ENCODE results near the gene RNU2-63P. TPM values are rescaled to one million over a fixed set of nuclear protein-coding genes. Genes with fewer than 3 reads are reported as not detected.
"Not testable (repeated sequence)": the region's sequence is repeated elsewhere in the genome, so short reads cannot be mapped to it uniquely, and the experiment has no call there.

The RNU2-63P gene
- total RNA-seq, 4 donors from 2014 or later: not detected

- intact Hi-C loops (cut with DNase I): no loop called here
- no peak overlapping the region for H3K27ac ChIP-seq (replicated peaks in 1 of 4)
- H3K4me3 ChIP-seq: no peak overlapping the region
- no peaks in the 10 kb centered on the region for H3K36me3 ChIP-seq
- H3K27me3 ChIP-seq: no peaks in the 10 kb centered on the region
- 80% methylated on average over 1 of the region's 1 CpG for WGBS
- TF ChIP-seq POLR2AphosphoS5 (IDR thresholded peaks at IDR 0.05) (no peak), CTCF (IDR thresholded peaks at IDR 0.05) (no peak), POLR2A (IDR thresholded peaks at IDR 0.05; ENCODE audit: low read depth) (no peak), EP300 (IDR thresholded peaks at IDR 0.05) (no peak)
- peak; percentile 31 for DNase-seq (ENCODE audit: extremely low spot score)
- H3K9me3 ChIP-seq: no peaks in the 10 kb centered on the region
- H3K4me1 ChIP-seq: no peaks in the 10 kb centered on the region
Observed at GRCh38 chr2:87995756-87996155, 20.6 kb downstream of the RNU2-63P start.

- H3K27ac ChIP-seq (replicated peaks in 1 of 4); intact Hi-C loops (cut with DNase I); H3K4me1 ChIP-seq; DNase-seq (ENCODE audit: extremely low spot score); H3K4me3 ChIP-seq; H3K27me3 ChIP-seq; H3K36me3 ChIP-seq; H3K9me3 ChIP-seq: not testable (repeated sequence)
- WGBS: 80% methylated on average over 7 of the region's 7 CpGs
Observed at GRCh38 chr2:87994304-87994850, 22.0 kb downstream of the RNU2-63P start.

GRCh38 chr2:87992569-87992968 is 23.8 kb downstream of the RNU2-63P start:
- H3K27ac ChIP-seq (replicated peaks in 1 of 4); H3K36me3 ChIP-seq; H3K9me3 ChIP-seq; DNase-seq (ENCODE audit: extremely low spot score); H3K4me3 ChIP-seq; H3K4me1 ChIP-seq; intact Hi-C loops (cut with DNase I); H3K27me3 ChIP-seq: not testable (repeated sequence)
- no CpG with 5 or more reads among the region's 3 CpGs for WGBS

GRCh38 chr2:87987473-87987872 is 28.9 kb downstream of the RNU2-63P start:
- H3K9me3 ChIP-seq; DNase-seq (ENCODE audit: extremely low spot score); H3K27ac ChIP-seq (replicated peaks in 1 of 4); H3K27me3 ChIP-seq; H3K4me1 ChIP-seq; H3K4me3 ChIP-seq; intact Hi-C loops (cut with DNase I); H3K36me3 ChIP-seq: not testable (repeated sequence)
- WGBS: no CpG with 5 or more reads among the region's 1 CpG

DNA sequence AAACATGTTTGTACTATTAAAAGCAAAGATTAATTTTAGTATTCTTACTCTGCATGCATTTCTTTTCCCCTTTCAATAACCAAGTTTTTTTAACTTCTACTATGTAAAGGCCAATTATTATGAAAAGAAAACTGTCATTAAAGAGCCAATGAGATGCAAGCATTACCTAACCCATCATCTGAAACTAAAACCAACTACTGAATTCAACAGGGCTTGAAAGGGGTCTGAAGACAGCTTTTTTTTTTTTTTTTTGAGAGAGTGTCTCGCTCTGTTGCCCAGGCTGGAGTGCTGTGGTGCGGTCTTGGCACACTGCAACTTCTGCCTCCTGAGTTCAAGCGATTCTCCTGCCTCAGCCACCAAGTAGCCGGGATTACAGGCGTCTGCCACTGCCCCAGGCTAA is 30.4 kb downstream of the RNU2-63P start:
- H3K27ac ChIP-seq (replicated peaks in 1 of 4); H3K4me3 ChIP-seq; H3K36me3 ChIP-seq; H3K9me3 ChIP-seq; H3K4me1 ChIP-seq; H3K27me3 ChIP-seq; DNase-seq (ENCODE audit: extremely low spot score); intact Hi-C loops (cut with DNase I): not testable (repeated sequence)
- 78% methylated on average over 5 of the region's 5 CpGs for WGBS

DNA sequence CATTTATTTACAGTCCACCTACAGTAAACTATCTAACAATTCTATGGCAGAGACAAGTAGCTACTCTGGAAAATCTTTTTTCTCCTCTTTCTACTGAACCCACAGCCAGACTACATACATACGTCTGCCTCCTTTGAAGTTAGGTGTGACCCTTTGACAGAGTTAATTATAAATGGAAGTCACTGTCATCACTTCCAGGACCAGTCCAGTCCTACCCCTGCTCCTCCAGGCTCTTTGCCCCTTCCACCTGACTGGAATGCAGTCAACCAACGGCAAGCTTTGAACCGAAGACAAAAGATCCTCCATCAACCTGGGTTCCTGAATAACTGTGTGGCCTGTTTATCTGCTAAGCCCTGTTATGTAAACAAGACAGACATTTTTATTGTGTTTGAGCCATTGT is 35.2 kb downstream of the RNU2-63P start:
- DNase-seq (ENCODE audit: extremely low spot score); H3K9me3 ChIP-seq; H3K27me3 ChIP-seq; H3K36me3 ChIP-seq; intact Hi-C loops (cut with DNase I); H3K27ac ChIP-seq (replicated peaks in 1 of 4); H3K4me1 ChIP-seq; H3K4me3 ChIP-seq: not testable (repeated sequence)
- WGBS: no CpG with 5 or more reads among the region's 3 CpGs

GRCh38 chr2:87972385-87972784 is 44.0 kb downstream of the RNU2-63P start:
- H3K4me3 ChIP-seq; DNase-seq (ENCODE audit: extremely low spot score); H3K36me3 ChIP-seq; H3K27ac ChIP-seq (replicated peaks in 1 of 4); intact Hi-C loops (cut with DNase I); H3K4me1 ChIP-seq; H3K27me3 ChIP-seq; H3K9me3 ChIP-seq: not testable (repeated sequence)
- no CpG with 5 or more reads among the region's 17 CpGs for WGBS

Small RNA genes within 50 kb of the gene (small RNA-seq; reads per million reads assigned to genes)
- gene RNU2-63P: 0 to 0.19 (median 0) reads per million in 3 donors

Other genes with a start within 250 kb of the RNU2-63P start
- gene RGPD2, start 190.8 kb downstream of the RNU2-63P start, total RNA-seq: 1 to 10 TPM in 3 of 4 donors, under 1 TPM in 1; 0.46 to 4.8 (median 3.7) TPM
- gene KRCC1, start 39.2 kb upstream of the RNU2-63P start, total RNA-seq: 10 to 100 TPM; 21.9 to 36.4 (median 27.9) TPM
- 10 to 100 TPM in 3 of 4 donors, 1 to 10 TPM in 1; 4.2 to 26.1 (median 14.9) TPM for gene SMYD1, start 51.3 kb upstream of the RNU2-63P start, total RNA-seq
- gene FABP1, start 111.5 kb upstream of the RNU2-63P start, total RNA-seq: 1 to 10 TPM in 1 of 4 donors, not detected in 3; 3.0 TPM
- gene THNSL2, start 153.8 kb upstream of the RNU2-63P start, total RNA-seq: 10 to 100 TPM in 3 of 4 donors, 1 to 10 TPM in 1; 2.1 to 40.0 (median 29.4) TPM

Data from esophagus muscularis mucosa (tissue), 4 donors.